HCT116 (cell line): Measurements from ENCODE around the gene PTPN4. TPM values are rescaled to one million over a fixed set of nuclear protein-coding genes. Genes with fewer than 3 reads are reported as not detected.

Experiments
- ATAC-seq: fragments of 200-7000 bp; cut with Tn5 transposase; 2 replicates; pipeline ENCODE4 v1.9.1; 2020; ENCODE audit warnings: mild to moderate bottlenecking, moderate library complexity
- BruUV-seq: library from RNA; stranded (reverse); fragments of 400-500 nt; replicated peaks from 2 replicates; lab custom pipeline; 2021; lab: Mats Ljungman, UMichigan
- CTCF ChIA-PET: fragments of 300-600 bp; sonication (Branson Sonifier 250); formaldehyde crosslinking; loops from one replicate; lab custom pipeline; 2021; ENCODE audit warnings: antibody characterized with exemption; lab: Charles Lee
- POLR2A ChIA-PET: fragments of 300-600, 350-600 bp; sonication (Branson Sonifier 250); formaldehyde crosslinking; loops from one replicate; lab custom pipeline; 2021; ENCODE audit warnings: antibody characterized with exemption; lab: Charles Lee
- RAD21 ChIA-PET, 2 experiments: fragments of 300-600 bp; sonication (Branson Sonifier 250); formaldehyde crosslinking; loops; one replicate each; lab custom pipeline; 2023; ENCODE audit warnings: low total read pairs in 2 of 2; ENCODE audit not compliant: uncharacterized antibody in 2 of 2, unreplicated experiment in 2 of 2, low non-redundant PET in 1 of 2; lab: Charles Lee
- DNase-seq: peaks from one replicate; pipeline ENCODE4 v3.0.0-alpha.2; 2010; ENCODE audit warnings: low read depth, low spot score
- H2AFZ ChIP-seq: fragments of 200-600 bp; shearing (Covaris generic), sonication (generic); 2 replicates; pipeline ENCODE4 v1.6.1; 2017; ENCODE audit warnings: low read depth, mixed run types, mixed read lengths, antibody characterized with exemption, low read length; ENCODE audit not compliant: poor library complexity, severe bottlenecking
- H3K27ac ChIP-seq: 2 replicates; pipeline ENCODE4 v1.5.1; 2012; ENCODE audit warnings: low read depth, low read length
- H3K27me3 ChIP-seq: fragments of 200-600 bp; sonication (generic); 2 replicates; pipeline ENCODE4 v1.6.1; 2016; ENCODE audit warnings: mixed run types, low read length, mixed read lengths; ENCODE audit not compliant: insufficient read depth
- H3K36me3 ChIP-seq, 2 experiments: fragments of 200-500 bp in 1 of 2; fragments of 200-600 bp in 1 of 2; sonication (Bioruptor generic) in 1 of 2; sonication (generic) in 1 of 2; 2 replicates each; pipeline versions ENCODE4 v1.5.1 to v1.6.1; 2014 to 2016; ENCODE audit warnings: low read length in 2 of 2, inconsistent platforms in 1 of 2, mixed read lengths in 1 of 2, mixed run types in 1 of 2; ENCODE audit not compliant: insufficient read depth in 2 of 2, control insufficient read depth in 1 of 2
- H3K4me1 ChIP-seq, 2 experiments: fragments of 200-600 bp in 1 of 2; sonication (generic) in 1 of 2; 2 replicates each; pipeline versions ENCODE4 v1.5.1 to v1.6.1; 2012 to 2017; ENCODE audit warnings: low read length in 2 of 2, inconsistent platforms in 1 of 2, mild to moderate bottlenecking in 1 of 2, mixed read lengths in 1 of 2, mixed run types in 1 of 2, moderate library complexity in 1 of 2; ENCODE audit not compliant: insufficient read depth in 2 of 2, control insufficient read depth in 1 of 2
- H3K4me2 ChIP-seq: fragments of 200-600 bp; sonication (generic); 2 replicates; pipeline ENCODE4 v1.6.1; 2017; ENCODE audit warnings: mixed run types, low read length, mixed read lengths
- H3K4me3 ChIP-seq, 2 experiments: fragments of 200-600 bp in 1 of 2; sonication (generic) in 1 of 2; replicated peaks in 1 of 2; 2 replicates each; pipeline ENCODE4 v1.5.1; 2011 to 2016; ENCODE audit warnings: low read length in 2 of 2, control low read depth in 1 of 2, low read depth in 1 of 2, mild to moderate bottlenecking in 1 of 2, mixed read lengths in 1 of 2, mixed run types in 1 of 2
- H3K79me2 ChIP-seq: fragments of 200-600 bp; sonication (generic); 2 replicates; pipeline ENCODE4 v1.6.1; 2017; ENCODE audit warnings: mild to moderate bottlenecking, mixed run types, low read length, moderate library complexity, mixed read lengths; ENCODE audit not compliant: insufficient read depth
- H3K9ac ChIP-seq: fragments of 200-600 bp; sonication (generic); 2 replicates; pipeline ENCODE4 v1.6.1; 2016; ENCODE audit warnings: low read length, mixed read lengths
- H3K9me2 ChIP-seq: fragments of 200-600 bp; sonication (generic), shearing (Covaris generic); 2 replicates; pipeline ENCODE4 v1.6.1; 2017; ENCODE audit warnings: mixed run types, mild to moderate bottlenecking, moderate library complexity; ENCODE audit not compliant: insufficient read depth
- H3K9me3 ChIP-seq, 2 experiments: fragments of 200-500 bp in 1 of 2; fragments of 200-600 bp in 1 of 2; sonication (Bioruptor generic) in 1 of 2; sonication (generic) in 1 of 2; 2 replicates each; pipeline ENCODE4 v1.6.1; 2014 to 2017; ENCODE audit warnings: low read length in 2 of 2, mixed read lengths in 2 of 2, inconsistent platforms in 1 of 2, low read depth in 1 of 2, mild to moderate bottlenecking in 1 of 2, mixed run types in 1 of 2, moderate library complexity in 1 of 2; ENCODE audit not compliant: control insufficient read depth in 1 of 2, insufficient read depth in 1 of 2
- H4K20me1 ChIP-seq: fragments of 200-600 bp; sonication (generic), shearing (Covaris generic); 2 replicates; pipeline ENCODE4 v1.6.1; 2017; ENCODE audit warnings: mixed run types, mild to moderate bottlenecking, moderate library complexity; ENCODE audit not compliant: insufficient read depth
- CEBPB ChIP-seq: IDR thresholded peaks from 2 replicates; pipeline ENCODE4 v1.6.1; 2012; ENCODE audit warnings: low read depth
- CTCF ChIP-seq, 3 experiments: fragments of 200-600 bp in 1 of 3; sonication (generic) in 1 of 3; IDR thresholded peaks in 2 of 3; conservative IDR thresholded peaks in 1 of 3; 2 replicates each; pipeline ENCODE4 v1.5.1; 2012 to 2017; ENCODE audit warnings: low read depth in 2 of 3, low read length in 2 of 3, antibody characterized with exemption in 1 of 3, borderline replicate concordance in 1 of 3, control low read depth in 1 of 3, mild to moderate bottlenecking in 1 of 3, mixed read lengths in 1 of 3, mixed run types in 1 of 3, moderate library complexity in 1 of 3; ENCODE audit not compliant: insufficient read depth in 1 of 3
- MAX ChIP-seq: IDR thresholded peaks from 2 replicates; pipeline ENCODE4 v1.6.1; 2012
- POLR2AphosphoS5 ChIP-seq: IDR thresholded peaks from 2 replicates; pipeline ENCODE4 v1.6.1; 2011; ENCODE audit warnings: mild to moderate bottlenecking, low read depth, low read length, moderate library complexity
- SIN3A ChIP-seq: IDR thresholded peaks from 2 replicates; pipeline ENCODE4 v1.6.1; 2012; ENCODE audit warnings: low read depth
- SRF ChIP-seq: IDR thresholded peaks from 2 replicates; pipeline ENCODE4 v1.6.1; 2012; ENCODE audit warnings: low read depth
- TCF7L2 ChIP-seq: IDR thresholded peaks from 2 replicates; pipeline ENCODE4 v1.7.0; 2011; ENCODE audit warnings: borderline replicate concordance, inconsistent platforms; ENCODE audit not compliant: insufficient read depth, insufficient read length; ENCODE audit errors: extremely low read depth
- ZBTB33 ChIP-seq: IDR thresholded peaks from 2 replicates; pipeline ENCODE4 v1.6.1; 2011; ENCODE audit warnings: mild to moderate bottlenecking, low read length, moderate library complexity; ENCODE audit not compliant: insufficient replicate concordance; ENCODE audit errors: extremely low read depth
- intact Hi-C: fragments of 100-400 bp; cut with micrococcal nuclease; formaldehyde crosslinking; loops from 2 replicates; pipeline ENCODE4 v1.10.0; 2022
- total RNA-seq: library from RNA; stranded (reverse); gene quantifications from one replicate; pipeline ENCODE4 v1.2.1, GENCODE V29; 2021; ENCODE audit not compliant: unreplicated experiment

The PTPN4 gene
- total RNA-seq, 1 experiment from 2014 or later: 38.4 TPM

GRCh38 chr2:119820275-119820674, 60.6 kb downstream of the PTPN4 start:
- no peak for TF ChIP-seq POLR2AphosphoS5
- no peak for TF ChIP-seq TCF7L2
- no peak for TF ChIP-seq SRF
- no peak for TF ChIP-seq SIN3A
- no peak for TF ChIP-seq CTCF (IDR thresholded peaks at IDR 0.05 in 2 of 3, conservative IDR thresholded peaks at IDR 0.05 in 1 of 3; ENCODE audit: borderline replicate concordance in 1 of 3, insufficient read depth in 1 of 3, low read depth in 2 of 3, low read length in 2 of 3)
- TF ChIP-seq CEBPB: no peak
- no peak for TF ChIP-seq MAX
- no peak for TF ChIP-seq ZBTB33
- CTCF ChIA-PET: no interaction called here
- Histone ChIP-seq H4K20me1 (no peaks in the 10 kb centered on the region), H3K9me3 (peaks cover 0 to 5% of the 10 kb centered on the region in 2 experiments; a peak in 2 of 4 replicates), H3K79me2 (peaks cover 20% of the 10 kb centered on the region), H3K4me3 (no peak overlapping the region), H3K27ac (no peak overlapping the region), H3K36me3 (no peaks in the 10 kb centered on the region), H3K9me2 (no peaks in the 10 kb centered on the region), H3K4me2 (no peak overlapping the region), H3K27me3 (no peaks in the 10 kb centered on the region), H2AFZ (no peak overlapping the region), H3K4me1 (no peaks in the 10 kb centered on the region), H3K9ac (no peak overlapping the region)
- DNase-seq: no peak
- no TSS peak for BruUV-seq
- intact Hi-C loops: no loop called here
- POLR2A ChIA-PET: no interaction called here
- ATAC-seq: no peak
- RAD21 ChIA-PET: no interaction called here
